Prostate gland (tissue), 2 donors: ENCODE measurements around the gene RET. TPM values are rescaled to one million over a fixed set of nuclear protein-coding genes. Genes with fewer than 3 reads are reported as not detected.

Experiments
- DNase-seq: peaks from one replicate; pipeline ENCODE4 v3.0.0-alpha.2; 2019; ENCODE audit warnings: low spot score
- H3K27ac ChIP-seq, 2 donors: fragments of 200-600 bp; sonication (generic); 2 replicates each; pipeline ENCODE4 v1.5.1; 2017 to 2019
- H3K27me3 ChIP-seq: fragments of 200-600 bp; sonication (generic); replicated peaks from 2 replicates; pipeline ENCODE4 v1.5.1; 2019; ENCODE audit not compliant: insufficient read depth
- H3K36me3 ChIP-seq, 2 donors: fragments of 200-600 bp; sonication (generic); 1 replicate in 1 of 2; 2 replicates in 1 of 2; pipeline versions ENCODE4 v1.5.1 to v1.8.1; 2017 to 2019
- H3K4me1 ChIP-seq: fragments of 200-600 bp; sonication (generic); replicated peaks from 2 replicates; pipeline ENCODE4 v1.5.1; 2019
- H3K4me3 ChIP-seq, 2 donors: fragments of 200-600 bp; sonication (generic); 2 replicates each; pipeline ENCODE4 v1.5.1; 2017 to 2019
- H3K9me3 ChIP-seq: fragments of 200-600 bp; sonication (generic); 2 replicates; pipeline ENCODE4 v1.5.1; 2017
- CTCF ChIP-seq, 4 experiments: fragments of 200-600 bp in 2 of 4; fragments of 450-650 bp in 2 of 4; sonication (generic) in 2 of 4; IDR thresholded peaks; 1 replicate in 3 of 4; 2 replicates in 1 of 4; pipeline ENCODE4 v1.5.1; 2016 to 2019; ENCODE audit warnings: antibody characterized with exemption in 4 of 4, mild to moderate bottlenecking in 2 of 4, moderate library complexity in 2 of 4
- POLR2A ChIP-seq: fragments of 450-650 bp; IDR thresholded peaks from one replicate; pipeline ENCODE4 v1.6.1; 2016; ENCODE audit warnings: antibody characterized with exemption, mild to moderate bottlenecking
- POLR2AphosphoS5 ChIP-seq: sonication (generic); formaldehyde crosslinking; IDR thresholded peaks from one replicate; pipeline ENCODE4 v1.6.1; 2017; ENCODE audit warnings: antibody characterized with exemption
- WGBS: methylation state at CpG from one replicate; pipeline ENCODE4 v1.1.5; 2018; 5-methylcytosine and 5-hydroxymethylcytosine counted together
- intact Hi-C: fragments of 100-400 bp; cut with DNase I; formaldehyde crosslinking; loops from one replicate; pipeline ENCODE4 v1.14.2; 2022
- total RNA-seq, 2 donors: library from RNA; depleted of rRNA; stranded (reverse); fragments of >200 nt; gene quantifications; one replicate each; pipeline ENCODE4 v1.1.0, GENCODE V29; 2016

RET gene
- total RNA-seq, result 1 to 10 TPM; 3.6 to 8.7 TPM

- peaks cover 7% of the 10 kb centered on the region for H3K27me3 ChIP-seq
- DNase-seq, result peak; percentile 36
- H3K4me1 ChIP-seq, result no peaks in the 10 kb centered on the region
- H3K27ac ChIP-seq, result no peak within 1 kb of the TSS
- TF ChIP-seq POLR2A, result no peak
- no peak for TF ChIP-seq POLR2AphosphoS5
- no peak for TF ChIP-seq CTCF (IDR thresholded peaks at IDR 0.05)
- H3K4me3 ChIP-seq, result peak within 1 kb of the TSS; percentile 38 to 49
- no peaks in the 10 kb centered on the region for H3K9me3 ChIP-seq
- H3K36me3 ChIP-seq, result no peaks in the 10 kb centered on the region
- intact Hi-C loops, result no loop called here
- WGBS, result under 1% methylated on average over 60 of the region's 78 CpGs
Observed at GRCh38 chr10:43076876-43077420, at the start of gene RET. RET (plus strand) TSS chr10:43077069; CDS start chr10:43077259, 190 bp downstream.

GRCh38 chr10:43027331-43027955 is 49.4 kb upstream of the RET start:
- WGBS, result 84% methylated on average over 11 of the region's 11 CpGs
- no peak for DNase-seq
- intact Hi-C loops, result no loop called here
- Histone ChIP-seq H3K27ac (no peak overlapping the region), H3K36me3 (no peaks in the 10 kb centered on the region), H3K4me3 (no peak overlapping the region), H3K4me1 (peaks cover 6% of the 10 kb centered on the region), H3K27me3 (no peaks in the 10 kb centered on the region), H3K9me3 (no peaks in the 10 kb centered on the region)
- no peak for TF ChIP-seq POLR2A
- no peak for TF ChIP-seq POLR2AphosphoS5
- TF ChIP-seq CTCF (IDR thresholded peaks at IDR 0.05), result no peak

GRCh38 chr10:43028143-43028542 is 48.7 kb upstream of the RET start:
- Histone ChIP-seq H3K4me1 (peaks cover 6% of the 10 kb centered on the region), H3K27me3 (no peaks in the 10 kb centered on the region), H3K4me3 (no peak overlapping the region), H3K9me3 (no peaks in the 10 kb centered on the region), H3K27ac (no peak overlapping the region), H3K36me3 (no peaks in the 10 kb centered on the region)
- TF ChIP-seq POLR2AphosphoS5, result no peak
- 87% methylated on average over 4 of the region's 6 CpGs for WGBS
- DNase-seq, result no peak
- intact Hi-C loops, result no loop called here

GRCh38 chr10:43029043-43029442 is 47.8 kb upstream of the RET start:
- no peak overlapping the region for H3K27ac ChIP-seq
- intact Hi-C loops, result no loop called here
- TF ChIP-seq POLR2A, result no peak
- no peak for TF ChIP-seq POLR2AphosphoS5
- no peak for TF ChIP-seq CTCF (IDR thresholded peaks at IDR 0.05)
- peaks cover 6% of the 10 kb centered on the region for H3K4me1 ChIP-seq
- H3K9me3 ChIP-seq, result no peaks in the 10 kb centered on the region
- H3K36me3 ChIP-seq, result no peaks in the 10 kb centered on the region
- DNase-seq, result no peak
- no peaks in the 10 kb centered on the region for H3K27me3 ChIP-seq
- 95% methylated on average over 7 of the region's 7 CpGs for WGBS
- no peak overlapping the region for H3K4me3 ChIP-seq

- TF ChIP-seq POLR2AphosphoS5 (no peak), POLR2A (no peak), CTCF (IDR thresholded peaks at IDR 0.05) (no peak)
- Histone ChIP-seq H3K4me1 (no peaks in the 10 kb centered on the region), H3K27me3 (no peaks in the 10 kb centered on the region), H3K9me3 (no peaks in the 10 kb centered on the region), H3K27ac (no peak overlapping the region), H3K4me3 (no peak overlapping the region), H3K36me3 (no peaks in the 10 kb centered on the region)
- intact Hi-C loops, result no loop called here
- DNase-seq, result no peak
- 38% methylated on average over 1 of the region's 1 CpG for WGBS
Observed at GRCh38 chr10:43032613-43033012, 44.3 kb upstream of the RET start.
